ENCODE data around the gene COPS6. TPM values are rescaled to one million over a fixed set of nuclear protein-coding genes. Genes with fewer than 3 reads are reported as not detected.

The COPS6 gene
- total RNA-seq, 4 donors from 2014 or later, result 32.5 to 71.5 (median 39.9) TPM

DNA sequence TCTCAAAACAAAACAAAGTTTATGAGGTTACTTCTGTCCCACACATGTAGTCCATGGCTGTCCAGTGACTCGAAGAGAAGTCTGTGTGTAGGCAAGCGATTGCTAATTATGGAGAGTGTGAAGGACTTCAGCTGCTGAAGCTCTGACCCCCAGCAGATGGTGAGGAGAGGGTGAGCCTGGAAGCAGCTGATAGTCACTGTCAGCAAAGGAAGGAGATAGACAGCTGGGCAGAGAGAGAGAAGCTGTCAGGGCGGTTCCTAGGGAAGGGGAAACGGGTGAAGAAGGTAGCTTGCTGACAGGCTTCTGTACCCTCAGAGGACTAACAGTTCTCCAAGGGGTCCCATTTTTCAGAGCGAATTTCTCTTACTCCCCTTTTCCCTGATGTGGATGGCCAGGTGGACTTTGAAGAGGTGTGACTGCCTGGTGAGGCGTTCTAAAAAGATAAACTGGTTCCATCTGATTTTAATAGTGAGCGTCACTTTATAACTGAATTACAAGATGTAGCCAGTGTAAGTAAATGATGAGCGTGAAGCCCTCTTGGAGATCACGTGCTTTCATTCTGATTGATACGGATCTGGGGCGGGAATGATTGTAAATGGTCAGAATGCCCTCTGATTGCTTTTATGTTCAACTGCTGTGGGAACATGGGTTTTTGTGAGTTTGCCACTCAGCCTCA lies 27.1 kb upstream of the COPS6 start:
- H3K27ac ChIP-seq, result no peak overlapping the region
- H3K4me3 ChIP-seq (replicated peaks in 1 of 3), result no peak overlapping the region
- no peaks in the 10 kb centered on the region for H3K27me3 ChIP-seq
- WGBS, 2 donors, result 96% methylated on average over 11 of the region's 11 CpGs
- TF ChIP-seq CTCF (IDR thresholded peaks at IDR 0.05), result no peak
- TF ChIP-seq POLR2A (IDR thresholded peaks at IDR 0.05), result no peak
- H3K36me3 ChIP-seq, result peaks cover 28% of the 10 kb centered on the region in 2 donors
- H3K4me1 ChIP-seq, result no peaks in the 10 kb centered on the region
- no peaks in the 10 kb centered on the region for H3K9me3 ChIP-seq
- no peak for DNase-seq
- intact Hi-C loops (cut with DNase I), result no loop called here

DNA sequence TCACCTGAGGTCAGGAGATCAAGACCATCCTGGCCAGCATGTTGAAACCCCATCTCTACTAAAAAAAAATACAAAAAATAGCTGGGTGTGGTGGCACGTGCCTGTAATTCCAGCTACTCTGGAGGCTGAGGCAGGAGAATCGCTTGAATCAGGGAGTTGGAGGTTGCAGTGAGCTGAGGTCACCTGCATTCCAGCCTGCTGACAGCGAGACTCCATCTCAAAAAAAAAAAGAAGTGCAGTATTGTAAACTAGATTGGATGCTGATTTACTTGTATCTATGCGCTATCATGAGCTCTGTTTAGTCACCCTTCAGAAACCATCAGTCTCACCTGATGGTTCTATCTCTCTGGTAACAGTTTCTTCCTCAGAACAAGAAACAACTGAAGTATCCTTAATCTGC lies 25.4 kb upstream of the COPS6 start:
- Histone ChIP-seq H3K27ac (no peak overlapping the region), H3K9me3 (no peaks in the 10 kb centered on the region), H3K4me1 (no peaks in the 10 kb centered on the region), H3K4me3 (replicated peaks in 1 of 3) (no peak overlapping the region), H3K36me3 (peaks cover 14% of the 10 kb centered on the region in 2 donors), H3K27me3 (no peaks in the 10 kb centered on the region)
- DNase-seq, result no peak
- WGBS, 2 donors, result 94 to 100% methylated on average over 4 of the region's 4 CpGs
- intact Hi-C loops (cut with DNase I), result no loop called here
- TF ChIP-seq CTCF (IDR thresholded peaks at IDR 0.05) (no peak), POLR2A (IDR thresholded peaks at IDR 0.05) (no peak)

GRCh38 chr7:100064162-100064561 lies 24.6 kb upstream of the COPS6 start:
- TF ChIP-seq CTCF (IDR thresholded peaks at IDR 0.05), result no peak
- TF ChIP-seq POLR2A (IDR thresholded peaks at IDR 0.05), result no peak
- no peaks in the 10 kb centered on the region for H3K27me3 ChIP-seq
- intact Hi-C loops (cut with DNase I), result no loop called here
- H3K9me3 ChIP-seq, result no peaks in the 10 kb centered on the region
- no peaks in the 10 kb centered on the region for H3K4me1 ChIP-seq
- H3K27ac ChIP-seq, result no peak overlapping the region
- 84 to 87% methylated on average over 9 of the region's 9 CpGs for WGBS, 2 donors
- peaks cover 11 to 13% of the 10 kb centered on the region in 2 donors for H3K36me3 ChIP-seq
- H3K4me3 ChIP-seq (replicated peaks in 1 of 3), result no peak overlapping the region
- DNase-seq, result no peak

GRCh38 chr7:100065452-100066186 lies 23.1 kb upstream of the COPS6 start:
- no peak for DNase-seq
- Histone ChIP-seq H3K27ac (no peak overlapping the region), H3K9me3 (no peaks in the 10 kb centered on the region), H3K4me3 (replicated peaks in 1 of 3) (no peak overlapping the region), H3K36me3 (peaks cover 16 to 20% of the 10 kb centered on the region in 2 donors), H3K4me1 (no peaks in the 10 kb centered on the region), H3K27me3 (no peaks in the 10 kb centered on the region)
- TF ChIP-seq CTCF (IDR thresholded peaks at IDR 0.05), result no peak
- no peak for TF ChIP-seq POLR2A (IDR thresholded peaks at IDR 0.05)
- WGBS, 2 donors, result 61 to 67% methylated on average over 8 of the region's 8 CpGs
- intact Hi-C loops (cut with DNase I), result no loop called here

GRCh38 chr7:100066953-100067352 lies 21.8 kb upstream of the COPS6 start:
- no peak for DNase-seq
- H3K9me3 ChIP-seq, result no peaks in the 10 kb centered on the region
- H3K4me3 ChIP-seq (replicated peaks in 1 of 3), result no peak overlapping the region
- WGBS, 2 donors, result 93 to 95% methylated on average over 7 of the region's 7 CpGs
- H3K4me1 ChIP-seq, result no peaks in the 10 kb centered on the region
- H3K27me3 ChIP-seq, result no peaks in the 10 kb centered on the region
- TF ChIP-seq POLR2A (IDR thresholded peaks at IDR 0.05), result no peak
- TF ChIP-seq CTCF (IDR thresholded peaks at IDR 0.05), result no peak
- no peak overlapping the region for H3K27ac ChIP-seq
- peaks cover 29 to 34% of the 10 kb centered on the region in 2 donors for H3K36me3 ChIP-seq
- intact Hi-C loops (cut with DNase I), result no loop called here

Measured in thyroid gland (tissue), 4 donors.